Breast epithelium (tissue), 4 donors: ENCODE results near the gene SLC35B3. TPM values are rescaled to one million over a fixed set of nuclear protein-coding genes. Genes with fewer than 3 reads are reported as not detected.
"Not testable (repeated sequence)": the region's sequence is repeated elsewhere in the genome, so short reads cannot be mapped to it uniquely, and the experiment has no call there.

Source experiments
- DNase-seq, 2 donors: peaks; one replicate each; pipeline ENCODE4 v3.0.0-alpha.2; 2019; ENCODE audit warnings: low spot score in 2 of 2
- H3K27ac ChIP-seq, 2 donors: fragments of 200-600 bp; sonication (generic) in 1 of 2; one replicate each; pipeline ENCODE4 v1.5.1; 2016 to 2019; ENCODE audit warnings: mild to moderate bottlenecking in 1 of 2
- H3K27me3 ChIP-seq, 2 donors: fragments of 200-600 bp; sonication (generic) in 1 of 2; one replicate each; pipeline versions ENCODE4 v1.5.1 to v1.6.0; 2017 to 2019; ENCODE audit warnings: control low read depth in 1 of 2, mild to moderate bottlenecking in 1 of 2
- H3K36me3 ChIP-seq: fragments of 200-600 bp; one replicate; pipeline ENCODE4 v1.5.1; 2019
- H3K4me1 ChIP-seq, 2 donors: fragments of 200-600 bp; sonication (generic); one replicate each; pipeline ENCODE4 v1.5.1; 2016 to 2019; ENCODE audit warnings: control low read depth in 1 of 2
- H3K4me3 ChIP-seq, 3 donors: fragments of 200-600 bp; sonication (generic); 1 replicate in 2 of 3; 2 replicates in 1 of 3; pipeline ENCODE4 v1.5.1; 2016 to 2019; ENCODE audit warnings: mild to moderate bottlenecking in 3 of 3, moderate library complexity in 2 of 3
- H3K9me3 ChIP-seq, 2 donors: fragments of 200-600 bp; sonication (generic) in 1 of 2; one replicate each; pipeline ENCODE4 v1.5.1; 2016 to 2019; ENCODE audit warnings: control low read depth in 1 of 2
- POLR2A ChIP-seq: fragments of 450-650 bp; IDR thresholded peaks from one replicate; pipeline ENCODE4 v1.6.1; 2016; ENCODE audit warnings: antibody characterized with exemption, mild to moderate bottlenecking, moderate library complexity
- POLR2AphosphoS5 ChIP-seq, 3 donors: sonication (generic); formaldehyde crosslinking; IDR thresholded peaks; one replicate each; pipeline ENCODE4 v1.6.1; 2017; ENCODE audit warnings: antibody characterized with exemption in 3 of 3
- intact Hi-C: fragments of 100-400 bp; cut with DNase I; formaldehyde crosslinking; loops from one replicate; pipeline ENCODE4 v1.15.1; 2023; ENCODE audit warnings: low total_unique reads
- total RNA-seq, 3 donors: library from RNA; depleted of rRNA; stranded (reverse); fragments of >200 nt; gene quantifications; one replicate each; pipeline ENCODE4 v1.1.0, GENCODE V29; 2016
- TF ChIP-seq, protein P1 (sequence below), 3 donors: fragments of 450-650 bp; IDR thresholded peaks; one replicate each; pipeline ENCODE4 v1.5.1; 2016 to 2017; ENCODE audit warnings: antibody characterized with exemption in 3 of 3, mild to moderate bottlenecking in 3 of 3, moderate library complexity in 3 of 3

SLC35B3 gene
- total RNA-seq, 3 donors from 2014 or later, result 16.0 to 19.3 (median 16.1) TPM

DNA sequence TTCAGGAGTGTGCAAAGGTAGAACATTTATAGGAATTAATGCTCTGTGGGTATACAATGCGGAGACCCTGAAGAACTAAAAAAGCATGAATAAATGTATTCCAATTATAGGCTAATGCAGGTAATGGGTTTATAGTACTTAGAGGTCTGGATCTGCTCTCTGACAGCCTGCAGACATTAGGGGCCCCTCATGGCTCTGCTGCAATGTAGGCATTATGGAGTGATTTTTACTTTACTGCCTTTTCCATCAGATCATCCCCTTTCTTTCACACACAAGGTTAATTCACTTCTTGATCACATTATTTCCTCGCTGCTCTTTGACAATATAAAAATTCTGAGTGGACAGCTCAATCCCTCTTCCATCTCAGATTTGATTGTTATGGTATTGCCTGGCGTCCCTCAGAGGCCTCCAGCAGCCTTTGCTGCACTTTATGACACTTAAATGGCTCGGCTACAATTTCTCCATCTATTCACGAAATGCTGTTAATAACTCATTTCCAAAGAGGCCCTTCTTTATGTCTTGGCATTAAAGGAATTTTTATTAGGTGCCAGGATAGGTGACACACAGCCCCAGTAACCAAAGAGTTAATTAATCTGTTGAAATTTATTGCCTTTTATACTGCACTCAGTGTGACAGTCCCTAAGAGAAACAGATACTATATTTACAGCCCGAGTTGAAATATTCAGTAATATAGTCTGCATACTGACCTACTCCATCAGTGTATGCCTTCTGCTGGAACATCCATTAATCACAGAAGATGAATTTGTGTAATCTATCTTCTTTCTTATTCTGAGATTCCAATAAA is 33.4 kb upstream of the SLC35B3 start:
- Histone ChIP-seq H3K27me3 (no peaks in the 10 kb centered on the region), H3K4me1 (no peaks in the 10 kb centered on the region), H3K4me3 (no peak overlapping the region), H3K27ac (no peak overlapping the region), H3K36me3 (no peaks in the 10 kb centered on the region), H3K9me3 (no peaks in the 10 kb centered on the region)
- TF ChIP-seq POLR2A, result no peak
- TF ChIP-seq, protein P1, sequence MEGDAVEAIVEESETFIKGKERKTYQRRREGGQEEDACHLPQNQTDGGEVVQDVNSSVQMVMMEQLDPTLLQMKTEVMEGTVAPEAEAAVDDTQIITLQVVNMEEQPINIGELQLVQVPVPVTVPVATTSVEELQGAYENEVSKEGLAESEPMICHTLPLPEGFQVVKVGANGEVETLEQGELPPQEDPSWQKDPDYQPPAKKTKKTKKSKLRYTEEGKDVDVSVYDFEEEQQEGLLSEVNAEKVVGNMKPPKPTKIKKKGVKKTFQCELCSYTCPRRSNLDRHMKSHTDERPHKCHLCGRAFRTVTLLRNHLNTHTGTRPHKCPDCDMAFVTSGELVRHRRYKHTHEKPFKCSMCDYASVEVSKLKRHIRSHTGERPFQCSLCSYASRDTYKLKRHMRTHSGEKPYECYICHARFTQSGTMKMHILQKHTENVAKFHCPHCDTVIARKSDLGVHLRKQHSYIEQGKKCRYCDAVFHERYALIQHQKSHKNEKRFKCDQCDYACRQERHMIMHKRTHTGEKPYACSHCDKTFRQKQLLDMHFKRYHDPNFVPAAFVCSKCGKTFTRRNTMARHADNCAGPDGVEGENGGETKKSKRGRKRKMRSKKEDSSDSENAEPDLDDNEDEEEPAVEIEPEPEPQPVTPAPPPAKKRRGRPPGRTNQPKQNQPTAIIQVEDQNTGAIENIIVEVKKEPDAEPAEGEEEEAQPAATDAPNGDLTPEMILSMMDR (IDR thresholded peaks at IDR 0.05), result no peak
- no peak for TF ChIP-seq POLR2AphosphoS5 (IDR thresholded peaks at IDR 0.05)
- intact Hi-C loops, result no loop called here
- no peak for DNase-seq

DNA sequence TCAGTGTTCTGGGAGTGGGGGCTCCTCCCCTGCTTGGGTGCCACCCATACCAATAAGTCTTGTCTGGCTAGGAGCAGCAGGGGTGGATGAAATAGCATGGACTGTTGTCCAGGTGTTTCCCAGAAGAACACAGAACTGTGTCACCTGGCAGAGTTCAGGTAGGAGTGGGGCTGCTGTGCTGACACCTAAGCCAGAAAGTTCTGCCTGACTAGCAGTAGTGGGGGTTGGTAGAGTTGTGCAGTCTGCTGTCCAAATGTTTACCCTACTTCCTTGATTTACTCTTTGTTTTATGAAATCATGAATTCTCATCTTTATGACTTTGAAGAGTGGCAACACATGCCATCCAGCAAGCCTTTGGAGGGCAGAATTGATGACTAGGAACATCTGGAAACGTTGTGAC is 27.3 kb upstream of the SLC35B3 start:
- H3K27me3 ChIP-seq, result no peaks in the 10 kb centered on the region
- H3K36me3 ChIP-seq, result no peaks in the 10 kb centered on the region
- no peak for DNase-seq
- no peaks in the 10 kb centered on the region for H3K9me3 ChIP-seq
- intact Hi-C loops, result no loop called here
- H3K4me3 ChIP-seq, result no peak overlapping the region
- H3K4me1 ChIP-seq, result no peaks in the 10 kb centered on the region
- no peak overlapping the region for H3K27ac ChIP-seq
- no peak for TF ChIP-seq POLR2A
- TF ChIP-seq, protein P1 (IDR thresholded peaks at IDR 0.05), result no peak
- TF ChIP-seq POLR2AphosphoS5 (IDR thresholded peaks at IDR 0.05), result no peak

DNA sequence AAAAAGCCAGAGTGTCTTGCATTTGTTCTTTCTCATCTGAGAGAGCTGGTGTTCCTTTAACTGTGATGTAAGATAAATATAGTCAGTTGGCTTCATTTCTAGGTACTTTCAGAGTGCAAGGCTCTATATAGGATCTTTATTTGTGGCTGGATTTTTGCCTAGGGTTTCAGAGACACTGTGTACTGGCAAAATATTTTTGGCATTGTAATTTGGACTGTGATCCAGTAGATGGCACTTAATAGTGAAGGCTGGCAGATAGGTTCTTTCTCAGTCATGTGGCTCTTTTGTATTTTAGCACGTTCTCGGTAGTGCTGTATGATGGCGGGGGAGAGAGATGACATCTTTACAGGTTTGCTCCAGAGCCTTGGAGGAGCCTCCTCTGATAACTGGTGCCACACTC is 26.8 kb upstream of the SLC35B3 start:
- Histone ChIP-seq H3K9me3 (no peaks in the 10 kb centered on the region), H3K36me3 (no peaks in the 10 kb centered on the region), H3K4me3 (no peak overlapping the region), H3K27me3 (no peaks in the 10 kb centered on the region), H3K4me1 (no peaks in the 10 kb centered on the region), H3K27ac (no peak overlapping the region)
- no peak for DNase-seq
- no peak for TF ChIP-seq POLR2A
- intact Hi-C loops, result no loop called here

DNA sequence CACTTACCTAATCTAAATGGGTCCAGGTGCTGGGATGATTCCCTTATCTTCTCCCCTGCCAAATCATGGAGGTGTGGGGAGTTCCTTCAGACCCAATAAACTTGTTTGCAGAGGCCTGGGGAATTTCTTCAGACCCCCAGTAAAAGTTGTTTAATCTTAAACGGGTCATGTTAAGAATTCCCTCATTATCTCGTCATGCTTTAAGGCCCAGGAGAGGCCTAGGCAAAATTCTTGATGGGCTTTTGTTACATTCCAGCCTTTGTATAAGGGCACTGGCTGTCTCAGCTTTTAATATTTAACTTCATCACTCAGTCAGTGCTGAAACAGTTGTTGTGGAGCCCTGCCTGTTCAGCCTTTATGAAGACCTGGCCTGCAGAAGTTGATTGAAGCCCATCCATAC is 11.0 kb upstream of the SLC35B3 start:
- H3K4me1 ChIP-seq, result no peaks in the 10 kb centered on the region
- TF ChIP-seq, protein P1 (IDR thresholded peaks at IDR 0.05), result no peak
- TF ChIP-seq POLR2AphosphoS5 (IDR thresholded peaks at IDR 0.05), result no peak
- no peak for TF ChIP-seq POLR2A
- H3K4me3 ChIP-seq, result no peak overlapping the region
- no peak overlapping the region for H3K27ac ChIP-seq
- no peaks in the 10 kb centered on the region for H3K36me3 ChIP-seq
- intact Hi-C loops, result no loop called here
- no peaks in the 10 kb centered on the region for H3K9me3 ChIP-seq
- DNase-seq, result no peak
- H3K27me3 ChIP-seq, result no peaks in the 10 kb centered on the region

DNA sequence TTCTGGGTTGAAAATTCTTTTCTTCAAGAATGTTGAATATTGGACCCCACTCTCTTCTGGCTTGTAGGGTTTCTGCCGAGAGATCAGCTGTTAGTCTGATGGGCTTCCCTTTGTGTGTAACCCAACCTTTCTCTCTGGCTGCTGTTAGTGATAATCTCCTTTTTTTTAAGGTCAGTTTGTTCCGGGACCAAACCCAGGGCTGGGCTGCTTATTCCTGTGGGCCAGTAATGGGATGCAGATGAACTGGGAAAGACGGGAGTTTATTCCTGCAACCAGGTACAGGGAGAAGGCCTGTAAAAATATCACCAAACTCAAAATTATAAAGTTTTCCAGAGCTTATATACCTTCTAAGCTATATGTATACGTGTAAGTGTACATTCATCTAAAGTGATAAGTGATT is 10.6 kb upstream of the SLC35B3 start:
- H3K4me3 ChIP-seq, intact Hi-C loops, H3K27ac ChIP-seq, H3K36me3 ChIP-seq, H3K9me3 ChIP-seq, DNase-seq, H3K27me3 ChIP-seq, H3K4me1 ChIP-seq: not testable (repeated sequence)

DNA sequence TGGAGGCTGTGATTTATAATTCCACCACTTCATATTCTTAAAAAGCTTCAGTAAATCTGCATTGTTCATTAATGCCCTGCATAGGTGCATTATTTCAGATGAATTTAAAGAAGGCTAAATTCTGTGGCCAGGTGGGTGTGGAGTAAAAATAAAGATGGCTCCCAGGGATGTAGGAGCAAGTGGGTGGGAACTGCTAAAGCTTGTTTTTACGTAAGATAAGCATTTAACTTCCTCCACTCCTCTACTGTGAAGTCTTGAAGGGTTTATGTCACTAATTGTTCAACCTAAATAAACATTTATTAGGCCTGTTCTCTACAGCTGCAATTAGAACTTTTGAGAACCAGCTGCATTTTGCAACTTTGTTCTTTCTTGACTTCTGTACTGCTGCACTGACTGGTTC is 6.8 kb upstream of the SLC35B3 start:
- Histone ChIP-seq H3K4me1 (no peaks in the 10 kb centered on the region), H3K9me3 (no peaks in the 10 kb centered on the region), H3K4me3 (no peak overlapping the region), H3K36me3 (no peaks in the 10 kb centered on the region), H3K27ac (no peak overlapping the region), H3K27me3 (no peaks in the 10 kb centered on the region)
- intact Hi-C loops, result no loop called here
- TF ChIP-seq, protein P1 (IDR thresholded peaks at IDR 0.05), result no peak
- no peak for TF ChIP-seq POLR2AphosphoS5 (IDR thresholded peaks at IDR 0.05)
- TF ChIP-seq POLR2A, result no peak
- no peak for DNase-seq
